Fibroblast of pulmonary artery (primary cell): ENCODE data around the gene CCL4.
A peak's percentile ranks its signal among the peaks of the same experiment; 100 is the strongest.

Experiments
- DNase-seq: peaks from one replicate; pipeline ENCODE4 v3.0.0-alpha.2; 2010; ENCODE audit warnings: low read depth
- H3K4me3 ChIP-seq: replicated peaks from 2 replicates; pipeline ENCODE4 v1.5.1; 2011; ENCODE audit warnings: low read depth, mild to moderate bottlenecking, control low read depth, low read length, moderate library complexity
- CTCF ChIP-seq: IDR thresholded peaks from 2 replicates; pipeline ENCODE4 v1.5.1; 2011; ENCODE audit warnings: mild to moderate bottlenecking, control low read depth, low read length, inconsistent platforms; ENCODE audit errors: missing control alignments

CCL4 gene

GRCh38 chr17:36127199-36127893 lies 23.7 kb downstream of the CCL4 start:
- no peak for DNase-seq
- H3K4me3 ChIP-seq, result no peak overlapping the region
- no peak for TF ChIP-seq CTCF

- no peak overlapping the region for H3K4me3 ChIP-seq
- no peak for TF ChIP-seq CTCF
- DNase-seq, result no peak
Measured at GRCh38 chr17:36127911-36128310, 24.3 kb downstream of the CCL4 start.

- H3K4me3 ChIP-seq, result no peak overlapping the region
- no peak for DNase-seq
- TF ChIP-seq CTCF, result no peak
Measured at GRCh38 chr17:36128411-36128978, 24.9 kb downstream of the CCL4 start.

DNA sequence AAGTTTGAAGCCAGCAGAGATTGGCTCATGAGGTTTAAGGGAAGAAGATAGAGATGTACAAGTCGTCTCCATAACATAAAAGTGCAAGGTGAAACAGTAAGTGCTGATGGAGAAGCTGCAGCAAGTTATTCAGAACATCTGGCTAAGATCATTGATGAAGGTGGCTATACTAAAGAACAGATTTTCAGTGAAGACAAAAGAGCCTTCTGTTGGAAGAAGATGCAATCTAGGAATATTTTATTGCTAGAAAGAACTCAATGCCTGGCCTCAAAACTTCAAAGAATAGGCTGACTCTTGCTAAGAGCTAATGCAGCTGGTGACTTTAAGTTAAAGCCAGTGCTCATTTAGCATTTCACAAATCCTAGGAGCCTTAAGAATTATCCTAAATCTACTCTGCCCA lies 26.0 kb downstream of the CCL4 start:
- DNase-seq, result no peak
- no peak for TF ChIP-seq CTCF
- H3K4me3 ChIP-seq, result no peak overlapping the region

DNA sequence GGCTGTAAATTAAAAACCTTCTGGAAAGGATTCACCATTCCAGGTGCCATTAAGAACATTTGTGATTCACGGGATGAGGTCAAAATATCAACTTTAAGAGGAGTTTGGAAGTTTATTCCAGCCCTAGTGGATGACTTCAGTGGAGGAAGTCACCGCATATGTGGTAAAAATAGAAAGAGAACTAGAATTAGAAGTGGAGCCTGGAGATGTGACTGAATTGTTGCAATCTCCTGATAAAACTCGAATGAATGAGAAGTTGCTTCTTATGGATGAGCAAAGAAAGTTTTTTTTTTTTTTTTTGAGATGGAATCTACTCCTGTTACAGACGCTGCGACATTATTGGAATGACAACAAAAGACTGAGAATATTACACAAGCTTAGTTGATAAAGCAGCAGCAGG lies 26.7 kb downstream of the CCL4 start:
- no peak for DNase-seq
- no peak for TF ChIP-seq CTCF
- no peak overlapping the region for H3K4me3 ChIP-seq

DNA sequence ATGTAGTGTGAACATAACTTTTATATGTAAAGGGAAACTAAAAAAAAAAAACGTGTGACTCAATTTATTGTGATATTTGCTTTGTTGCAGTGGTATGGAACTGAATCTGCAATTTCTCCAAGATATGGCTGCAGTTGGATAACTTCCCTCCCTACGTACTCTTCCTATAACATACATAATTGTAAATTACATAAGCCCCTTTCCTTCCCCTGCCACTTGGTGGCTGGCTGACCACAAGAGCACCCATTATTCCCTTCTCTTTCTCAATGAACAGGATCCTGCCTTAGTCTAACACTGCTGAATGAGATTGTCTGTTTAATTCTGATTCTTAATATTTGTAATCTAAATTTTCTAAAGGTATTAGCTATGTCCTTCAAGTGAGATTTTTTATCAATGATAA lies 27.8 kb downstream of the CCL4 start:
- peak; percentile 12 for TF ChIP-seq CTCF
- no peak for DNase-seq
- no peak overlapping the region for H3K4me3 ChIP-seq

DNA sequence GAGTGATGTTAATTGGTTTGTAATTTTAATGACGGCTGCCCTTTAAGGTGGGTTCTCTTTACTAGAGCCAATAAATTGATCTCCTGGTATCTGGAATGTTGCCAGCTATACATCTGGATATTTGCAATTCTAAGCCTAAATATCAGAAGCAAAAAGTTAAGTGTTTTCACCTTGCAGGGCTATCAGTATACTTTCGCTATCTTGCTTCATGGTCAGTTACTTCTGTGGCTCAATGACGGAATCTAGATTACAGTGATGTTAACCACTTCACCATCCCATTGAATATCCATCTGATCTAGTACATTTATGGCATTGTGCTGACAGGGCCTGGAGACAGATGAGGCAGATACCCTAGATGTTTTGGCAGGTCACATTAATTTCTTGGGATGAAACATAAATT lies 28.3 kb downstream of the CCL4 start:
- H3K4me3 ChIP-seq, result no peak overlapping the region
- no peak for TF ChIP-seq CTCF
- no peak for DNase-seq
